Skeletal muscle satellite cell (primary cell): ENCODE results near the gene ADGRG2.
"Not testable (repeated sequence)": the region's sequence is repeated elsewhere in the genome, so short reads cannot be mapped to it uniquely, and the experiment has no call there.

ENCODE experiments used
- H3K27me3 ChIP-seq: 2 replicates; pipeline ENCODE4 v1.7.0; 2013; ENCODE audit warnings: low read length; ENCODE audit not compliant: control insufficient read depth, insufficient read depth
- H3K36me3 ChIP-seq: 2 replicates; pipeline ENCODE4 v1.7.0; 2013; ENCODE audit warnings: mild to moderate bottlenecking, control low read depth, low read length; ENCODE audit not compliant: insufficient read depth
- H3K4me1 ChIP-seq: 2 replicates; pipeline ENCODE4 v1.7.0; 2013; ENCODE audit warnings: low read length; ENCODE audit not compliant: control insufficient read depth, insufficient read depth
- H3K4me2 ChIP-seq: 2 replicates; pipeline ENCODE4 v1.7.0; 2013; ENCODE audit warnings: mild to moderate bottlenecking, low read length
- H3K4me3 ChIP-seq: 2 replicates; pipeline ENCODE4 v1.7.0; 2013; ENCODE audit warnings: low read length
- H3K9ac ChIP-seq: 2 replicates; pipeline ENCODE4 v1.7.0; 2013; ENCODE audit warnings: mild to moderate bottlenecking, low read depth, low read length, moderate library complexity
- H3K9me3 ChIP-seq: replicated peaks from 2 replicates; pipeline ENCODE4 v1.7.0; 2013; ENCODE audit warnings: mild to moderate bottlenecking, control low read depth, low read length

ADGRG2 gene

DNA sequence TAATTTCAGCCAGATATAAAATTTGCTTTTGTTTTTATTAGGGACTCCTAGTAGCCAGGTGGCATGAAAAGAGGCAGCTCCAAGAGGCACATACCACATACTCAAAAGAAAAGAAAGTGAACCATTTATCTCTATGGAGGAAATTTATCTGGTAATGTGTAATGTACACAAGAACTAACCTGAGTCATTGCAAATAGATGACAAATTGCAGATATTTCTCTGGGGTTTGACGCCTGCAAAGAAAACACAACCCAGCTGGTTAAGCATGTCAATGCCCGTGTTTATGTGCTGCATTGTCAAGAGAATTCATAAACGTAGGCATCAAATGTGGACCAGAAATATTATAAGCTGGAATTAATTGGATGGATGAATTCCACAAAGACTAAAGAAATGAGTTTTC lies 91.5 kb downstream of the ADGRG2 start:
- no peaks in the 10 kb centered on the region for H3K9me3 ChIP-seq
- no peaks in the 10 kb centered on the region for H3K36me3 ChIP-seq
- H3K9ac ChIP-seq: no peak overlapping the region
- H3K27me3 ChIP-seq: no peaks in the 10 kb centered on the region
- no peak overlapping the region for H3K4me2 ChIP-seq
- no peak overlapping the region for H3K4me3 ChIP-seq
- no peaks in the 10 kb centered on the region for H3K4me1 ChIP-seq

DNA sequence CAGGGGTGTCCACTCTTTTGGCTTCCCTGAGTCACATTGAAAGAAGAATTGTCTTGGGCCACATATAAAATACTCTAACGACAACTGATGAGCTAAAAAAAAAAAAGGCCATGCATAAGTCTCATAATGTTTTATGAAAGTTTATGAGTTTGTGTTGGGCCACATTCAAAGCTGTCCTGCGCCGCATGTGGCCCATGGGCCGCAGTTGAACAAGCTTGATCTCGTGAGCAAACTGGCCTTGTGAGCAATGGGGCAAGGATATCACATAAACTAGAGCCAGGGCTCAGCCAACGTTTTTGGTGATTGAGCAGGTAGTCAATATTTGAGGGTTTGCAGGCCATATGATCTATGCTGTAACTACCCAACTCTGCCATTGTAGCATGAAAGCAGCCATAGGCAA lies 93.7 kb downstream of the ADGRG2 start:
- Histone ChIP-seq H3K9me3 (no peaks in the 10 kb centered on the region), H3K4me1 (no peaks in the 10 kb centered on the region), H3K4me3 (no peak overlapping the region), H3K9ac (no peak overlapping the region), H3K36me3 (no peaks in the 10 kb centered on the region), H3K27me3 (no peaks in the 10 kb centered on the region), H3K4me2 (no peak overlapping the region)

DNA sequence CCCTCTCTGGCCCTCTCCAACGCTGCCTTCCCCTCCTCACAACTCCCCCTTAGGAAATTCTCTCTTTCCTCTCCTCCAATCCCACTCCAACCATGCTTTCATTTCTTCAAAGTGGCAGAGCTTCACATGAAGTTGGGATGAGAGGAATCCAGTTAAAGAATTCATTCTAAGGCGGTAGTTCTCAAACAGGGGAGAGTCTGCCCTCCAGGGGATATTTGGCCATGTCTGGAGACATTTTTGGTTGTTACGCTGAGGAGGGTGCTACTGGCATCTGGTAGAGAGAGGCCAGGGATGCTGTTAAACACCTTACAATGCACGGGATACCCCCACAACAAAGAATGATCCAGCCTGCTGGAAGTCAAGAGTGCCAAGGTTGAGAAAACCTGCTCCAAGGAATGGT lies 97.9 kb downstream of the ADGRG2 start:
- Histone ChIP-seq H3K36me3 (no peaks in the 10 kb centered on the region), H3K4me3 (no peak overlapping the region), H3K4me2 (no peak overlapping the region), H3K9ac (no peak overlapping the region), H3K9me3 (no peaks in the 10 kb centered on the region), H3K27me3 (no peaks in the 10 kb centered on the region), H3K4me1 (no peaks in the 10 kb centered on the region)

- Histone ChIP-seq H3K9me3 (no peaks in the 10 kb centered on the region), H3K9ac (no peak overlapping the region), H3K27me3 (no peaks in the 10 kb centered on the region), H3K4me1 (no peaks in the 10 kb centered on the region), H3K4me3 (no peak overlapping the region), H3K36me3 (no peaks in the 10 kb centered on the region), H3K4me2 (no peak overlapping the region)
These were observed 102.3 kb downstream of the ADGRG2 start for GRCh38 chrX:19019996-19020395.

DNA sequence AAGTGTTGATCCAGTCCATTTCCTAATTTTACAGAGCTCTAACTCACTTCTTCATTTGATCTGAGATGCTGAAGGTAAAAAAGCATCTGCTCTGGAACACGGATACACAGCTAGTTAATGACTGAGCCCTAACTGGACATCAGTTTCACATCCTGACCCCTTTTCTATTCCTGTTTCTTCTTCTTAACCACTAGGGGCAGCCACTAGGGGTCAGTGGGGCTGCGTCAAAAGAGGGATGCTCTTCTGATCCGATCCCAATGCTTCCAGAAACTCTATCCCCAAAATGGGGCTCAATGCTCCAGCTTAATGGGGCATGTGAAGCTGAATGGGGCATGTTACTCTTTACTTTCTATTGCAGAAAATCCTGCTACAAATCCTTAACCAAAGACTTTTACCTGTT lies 105.0 kb downstream of the ADGRG2 start:
- H3K4me3 ChIP-seq: no peak overlapping the region
- no peak overlapping the region for H3K9ac ChIP-seq

GRCh38 chrX:19016614-19017013 lies 105.7 kb downstream of the ADGRG2 start:
- not testable (repeated sequence) for H3K9me3 ChIP-seq, H3K27me3 ChIP-seq, H3K4me2 ChIP-seq, H3K4me3 ChIP-seq, H3K9ac ChIP-seq, H3K4me1 ChIP-seq, H3K36me3 ChIP-seq

More for the DNA sequence above, 105.0 kb downstream of the ADGRG2 start:
- no peaks in the 10 kb centered on the region for H3K9me3 ChIP-seq
- H3K36me3 ChIP-seq: no peaks in the 10 kb centered on the region
- no peak overlapping the region for H3K4me2 ChIP-seq
- H3K4me1 ChIP-seq: no peaks in the 10 kb centered on the region
- H3K27me3 ChIP-seq: no peaks in the 10 kb centered on the region

GRCh38 chrX:19007868-19008267 lies 114.4 kb downstream of the ADGRG2 start:
- Histone ChIP-seq H3K4me2 (no peak overlapping the region), H3K4me3 (no peak overlapping the region), H3K9ac (no peak overlapping the region), H3K4me1 (no peaks in the 10 kb centered on the region), H3K27me3 (no peaks in the 10 kb centered on the region), H3K36me3 (no peaks in the 10 kb centered on the region), H3K9me3 (no peaks in the 10 kb centered on the region)

DNA sequence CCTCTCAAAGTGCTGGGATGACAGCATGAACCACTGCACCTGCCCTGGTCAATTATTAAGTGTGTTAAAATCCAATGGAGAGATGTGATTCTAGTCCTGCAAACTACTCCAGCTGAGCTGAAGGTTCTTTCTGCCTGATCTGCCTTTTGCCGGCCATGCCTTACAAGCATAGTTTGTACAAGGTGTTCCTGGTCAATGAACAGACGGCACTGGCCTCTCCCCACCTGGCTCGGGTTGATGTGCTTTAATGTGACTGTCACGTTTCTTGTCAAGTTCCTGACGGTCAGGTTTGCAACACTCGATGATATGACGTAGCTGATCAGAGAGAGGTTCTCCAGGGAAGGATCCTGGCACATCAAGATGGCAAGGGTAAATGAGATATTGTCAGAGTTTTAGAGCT lies 115.3 kb downstream of the ADGRG2 start:
- Histone ChIP-seq H3K4me1 (no peaks in the 10 kb centered on the region), H3K4me2 (no peak overlapping the region), H3K9ac (no peak overlapping the region), H3K9me3 (no peaks in the 10 kb centered on the region), H3K4me3 (no peak overlapping the region), H3K27me3 (no peaks in the 10 kb centered on the region), H3K36me3 (no peaks in the 10 kb centered on the region)

DNA sequence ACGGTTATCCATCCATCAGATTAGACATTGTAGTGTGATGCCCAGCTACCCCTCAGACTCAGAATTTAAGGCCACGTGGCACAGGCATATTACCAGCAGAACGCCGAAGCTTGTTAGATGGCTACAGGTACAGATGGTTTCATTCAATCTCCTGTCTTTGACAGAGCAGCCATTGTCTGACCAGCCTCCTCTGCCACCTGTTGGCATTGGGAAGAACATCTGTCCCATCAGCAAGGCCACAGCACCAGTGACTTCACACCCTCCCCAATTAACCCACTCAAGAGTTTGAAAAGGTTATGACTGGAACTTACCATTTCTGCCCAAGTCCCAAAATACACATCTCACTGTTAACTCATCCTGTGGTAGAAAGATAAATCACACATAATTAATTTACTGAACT lies 116.4 kb downstream of the ADGRG2 start:
- Histone ChIP-seq H3K9ac (no peak overlapping the region), H3K4me1 (no peaks in the 10 kb centered on the region), H3K9me3 (no peaks in the 10 kb centered on the region), H3K36me3 (no peaks in the 10 kb centered on the region), H3K4me2 (no peak overlapping the region), H3K27me3 (no peaks in the 10 kb centered on the region), H3K4me3 (no peak overlapping the region)

DNA sequence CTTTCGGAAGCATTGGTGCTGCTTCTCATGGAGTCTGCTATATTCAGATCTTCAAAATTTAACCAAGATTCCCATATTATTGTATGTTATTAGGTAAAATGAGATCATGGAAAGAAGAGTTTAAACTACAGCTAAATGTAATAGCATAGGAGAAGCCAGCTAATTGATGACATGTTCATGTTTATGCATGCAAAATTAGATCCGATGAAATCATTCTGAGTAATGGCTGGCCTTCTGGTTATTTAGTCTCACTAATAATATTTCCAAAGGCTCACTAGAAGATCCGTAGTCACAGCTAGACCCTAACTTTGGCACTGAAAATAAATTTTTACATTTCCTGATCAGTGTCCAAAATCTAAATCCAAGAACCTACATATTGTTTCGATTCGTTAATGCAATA lies 118.5 kb downstream of the ADGRG2 start:
- H3K27me3 ChIP-seq: no peaks in the 10 kb centered on the region
- H3K9ac ChIP-seq: no peak overlapping the region
- no peak overlapping the region for H3K4me3 ChIP-seq
- no peaks in the 10 kb centered on the region for H3K9me3 ChIP-seq
- H3K36me3 ChIP-seq: no peaks in the 10 kb centered on the region
- peaks cover 3% of the 10 kb centered on the region for H3K4me1 ChIP-seq
- H3K4me2 ChIP-seq: no peak overlapping the region

DNA sequence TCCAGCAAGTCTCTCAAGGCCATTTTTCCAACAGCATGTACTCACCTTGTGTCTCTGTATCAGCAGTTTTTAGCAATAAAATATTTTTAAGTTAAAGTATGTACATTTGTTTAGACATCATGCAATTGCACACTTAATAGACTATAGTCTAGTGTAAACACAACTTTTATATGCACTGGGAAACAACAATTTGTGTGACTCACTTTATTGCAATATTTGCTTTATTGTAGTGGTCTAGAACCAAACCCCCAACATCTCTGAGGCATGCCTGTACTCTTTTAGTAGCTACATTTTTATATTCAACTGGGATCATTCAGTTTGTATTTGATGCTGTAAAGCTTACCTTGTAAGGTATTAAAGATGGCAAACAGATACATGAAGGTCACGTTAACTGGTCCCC lies 123.6 kb downstream of the ADGRG2 start:
- Histone ChIP-seq H3K4me3 (no peak overlapping the region), H3K4me1 (peaks cover 30% of the 10 kb centered on the region), H3K36me3 (no peaks in the 10 kb centered on the region), H3K27me3 (no peaks in the 10 kb centered on the region), H3K9ac (no peak overlapping the region), H3K4me2 (no peak overlapping the region), H3K9me3 (no peaks in the 10 kb centered on the region)

DNA sequence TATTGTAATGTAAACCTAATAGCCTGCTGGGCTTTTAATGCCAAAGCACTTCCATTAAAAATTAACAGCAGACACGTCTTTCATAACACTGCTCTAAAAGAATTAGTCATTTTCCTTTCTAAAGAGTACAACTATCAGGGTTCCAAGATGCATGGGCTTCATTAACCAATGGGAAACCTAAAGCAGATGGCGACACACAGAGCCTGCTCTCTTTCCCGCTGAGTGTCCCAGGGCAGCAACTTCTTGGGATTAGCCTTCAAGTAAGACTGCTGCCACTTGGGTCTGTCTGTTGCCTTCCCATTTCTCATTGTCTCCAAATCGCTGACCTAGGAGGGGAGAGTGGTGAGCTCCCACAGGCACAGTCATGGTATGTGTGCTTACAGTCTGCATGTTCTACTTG lies 124.4 kb downstream of the ADGRG2 start:
- Histone ChIP-seq H3K4me2 (no peak overlapping the region), H3K9ac (no peak overlapping the region), H3K36me3 (no peaks in the 10 kb centered on the region), H3K27me3 (no peaks in the 10 kb centered on the region), H3K4me3 (no peak overlapping the region), H3K4me1 (peaks cover 30% of the 10 kb centered on the region), H3K9me3 (no peaks in the 10 kb centered on the region)
